Cardiac fibroblast (primary cell): Measurements from ENCODE around the gene PRKCA.

Experiments
- DNase-seq, 2 donors: peaks; one replicate each; pipeline versions ENCODE4 v3.0.0 to v3.0.0-alpha.2; 2010; ENCODE audit warnings: low read depth in 2 of 2
- H3K4me3 ChIP-seq, 2 donors: replicated peaks in 1 of 2; 1 replicate in 1 of 2; 2 replicates in 1 of 2; pipeline ENCODE4 v1.5.1; 2011; ENCODE audit warnings: low read depth in 2 of 2, low read length in 2 of 2, mild to moderate bottlenecking in 2 of 2, moderate library complexity in 1 of 2
- CTCF ChIP-seq: IDR thresholded peaks from one replicate; pipeline ENCODE4 v1.5.1; 2011; ENCODE audit warnings: low read depth, mild to moderate bottlenecking, low read length, inconsistent platforms

Gene PRKCA

GRCh38 chr17:66781135-66781534, 478.7 kb downstream of the PRKCA start:
- no peak for TF ChIP-seq CTCF
- DNase-seq: no peak
- H3K4me3 ChIP-seq: no peak overlapping the region

DNA sequence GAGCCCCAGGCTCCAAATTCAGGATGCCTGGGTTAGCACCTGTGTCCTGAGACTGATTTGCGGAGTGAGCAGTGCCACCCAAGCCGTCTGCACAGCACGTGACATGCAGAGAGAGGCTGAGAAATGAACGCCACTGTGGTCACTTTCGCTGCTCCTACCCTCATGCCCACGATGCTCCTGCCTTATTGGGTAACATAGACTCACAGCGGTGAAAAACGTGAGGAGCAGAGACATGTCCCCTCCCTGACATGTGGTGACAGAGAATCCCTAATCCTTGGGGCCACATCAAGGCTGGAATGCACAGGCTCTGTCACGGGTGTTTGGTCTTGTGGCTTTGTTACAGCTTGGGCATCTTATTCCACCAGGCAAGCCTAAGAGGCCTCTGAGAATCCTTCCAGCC, 480.4 kb downstream of the PRKCA start:
- no peak for TF ChIP-seq CTCF
- H3K4me3 ChIP-seq: no peak overlapping the region
- DNase-seq: no peak

DNA sequence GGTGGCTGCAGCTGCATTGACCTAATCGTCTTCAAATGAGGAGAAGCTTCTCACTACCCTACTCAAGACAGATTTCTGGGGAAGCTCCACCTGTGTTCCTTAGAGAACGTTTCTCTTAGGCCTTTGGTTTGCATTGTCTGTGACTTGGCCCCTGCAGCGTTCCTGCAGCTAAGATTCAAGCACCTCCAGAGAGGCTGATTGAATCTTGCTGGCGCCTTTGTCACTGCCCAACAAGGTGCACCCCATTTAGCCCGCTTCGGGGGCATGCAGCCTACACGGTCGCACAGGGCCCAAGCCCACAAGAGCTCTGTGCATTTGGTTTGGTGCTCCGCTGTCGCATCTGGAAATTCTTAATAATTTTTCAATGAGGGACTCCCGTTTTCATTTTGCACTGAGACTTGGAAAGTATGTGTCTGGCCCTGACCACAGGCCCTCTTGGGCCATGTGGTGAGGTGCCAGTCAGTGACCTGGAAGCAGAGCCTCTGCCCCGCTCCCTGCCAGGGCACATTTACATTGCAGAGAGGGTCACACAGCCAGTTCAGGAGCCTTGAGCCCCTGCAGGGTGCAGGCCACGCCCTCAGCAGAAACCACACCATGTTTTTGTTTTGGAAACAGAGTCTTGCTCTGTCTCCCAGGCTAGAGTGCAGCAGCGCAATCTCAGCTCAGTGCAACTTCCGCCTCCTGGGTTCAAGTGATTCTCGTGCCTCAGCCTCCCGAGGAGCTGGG, 481.4 kb downstream of the PRKCA start:
- DNase-seq: no peak
- TF ChIP-seq CTCF: no peak
- no peak overlapping the region for H3K4me3 ChIP-seq

DNA sequence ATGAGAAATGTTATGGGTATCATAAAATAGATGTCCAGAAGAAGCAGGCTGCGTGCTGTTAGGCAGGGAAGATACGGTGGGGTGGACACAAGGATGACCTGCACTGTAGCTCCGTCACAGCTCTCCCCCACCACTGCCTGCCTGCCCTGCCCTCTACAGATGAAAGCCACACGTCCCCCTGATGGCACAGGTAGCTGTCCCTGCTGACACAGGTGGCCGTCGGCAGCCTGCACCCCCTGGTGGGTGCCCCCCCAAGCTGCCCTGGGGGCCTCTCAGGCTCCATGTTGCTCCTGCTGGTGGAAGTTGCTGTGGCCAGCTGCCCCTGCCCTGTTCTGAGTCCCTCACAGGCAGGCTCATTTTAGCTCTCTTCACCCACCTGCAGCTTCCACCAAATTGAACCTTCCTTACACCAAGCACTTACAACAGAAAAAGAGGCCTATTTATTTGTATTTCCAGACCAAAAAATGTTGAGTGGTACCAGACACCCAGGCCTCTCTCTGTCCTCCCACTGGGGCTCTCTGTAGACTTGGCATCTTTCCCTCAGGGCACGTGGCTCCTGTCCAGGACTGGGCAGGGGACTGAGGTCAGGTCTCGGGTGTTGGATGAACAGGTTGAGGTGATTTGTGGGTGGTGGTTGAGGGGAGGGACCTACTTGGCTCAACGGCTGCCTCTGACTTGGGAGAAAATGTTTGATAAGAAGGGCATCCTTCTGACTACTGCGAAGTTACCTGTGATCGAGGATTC, 482.4 kb downstream of the PRKCA start:
- no peak for DNase-seq
- TF ChIP-seq CTCF: no peak
- H3K4me3 ChIP-seq: no peak overlapping the region

DNA sequence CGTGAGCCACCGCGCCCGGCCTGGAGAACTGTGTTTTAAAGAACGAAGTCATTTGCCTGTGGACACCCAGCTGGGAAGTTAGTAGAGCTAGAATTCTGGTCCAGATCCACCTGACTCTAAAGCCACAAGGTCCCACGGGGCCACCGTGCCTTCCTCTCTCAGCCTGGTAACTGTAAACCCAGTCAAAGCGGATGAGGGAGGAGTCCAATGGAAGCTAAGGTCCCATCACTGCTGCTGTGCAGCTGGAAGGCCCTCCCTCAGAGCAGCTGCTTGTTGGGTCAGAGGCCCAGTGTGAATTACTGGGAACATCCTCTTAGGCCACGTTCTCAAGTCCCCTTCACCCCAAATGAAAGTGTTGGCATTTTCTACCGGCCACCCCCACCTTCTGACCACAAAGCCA, 483.7 kb downstream of the PRKCA start:
- no peak for DNase-seq
- no peak for TF ChIP-seq CTCF
- no peak overlapping the region for H3K4me3 ChIP-seq

DNA sequence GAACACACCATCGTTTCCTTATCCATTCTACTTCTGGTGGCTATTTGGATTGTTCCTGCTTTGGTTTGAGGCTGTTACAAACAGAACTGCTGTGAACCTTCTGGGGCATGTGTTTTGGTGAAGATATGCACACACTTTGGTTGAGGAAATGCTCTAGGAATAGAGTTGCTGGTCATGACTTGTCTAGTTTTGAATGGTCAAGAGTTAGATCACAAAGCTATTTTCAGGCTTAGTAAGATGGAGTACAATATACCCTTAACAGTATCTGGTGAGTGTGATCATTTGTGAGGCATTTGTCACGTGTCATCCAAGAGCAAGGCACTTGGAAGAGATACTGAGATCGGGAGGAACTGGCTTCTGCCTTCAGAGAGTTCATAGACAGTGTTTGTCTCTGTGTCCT, 485.5 kb downstream of the PRKCA start:
- no peak for TF ChIP-seq CTCF
- no peak overlapping the region for H3K4me3 ChIP-seq
- no peak for DNase-seq
